Measurements from ENCODE around the gene TAF10. TPM values are rescaled to one million over a fixed set of nuclear protein-coding genes. Genes with fewer than 3 reads are reported as not detected.

TAF10 gene
- total RNA-seq, 1 donor from 2014 or later: 80.9 TPM

DNA sequence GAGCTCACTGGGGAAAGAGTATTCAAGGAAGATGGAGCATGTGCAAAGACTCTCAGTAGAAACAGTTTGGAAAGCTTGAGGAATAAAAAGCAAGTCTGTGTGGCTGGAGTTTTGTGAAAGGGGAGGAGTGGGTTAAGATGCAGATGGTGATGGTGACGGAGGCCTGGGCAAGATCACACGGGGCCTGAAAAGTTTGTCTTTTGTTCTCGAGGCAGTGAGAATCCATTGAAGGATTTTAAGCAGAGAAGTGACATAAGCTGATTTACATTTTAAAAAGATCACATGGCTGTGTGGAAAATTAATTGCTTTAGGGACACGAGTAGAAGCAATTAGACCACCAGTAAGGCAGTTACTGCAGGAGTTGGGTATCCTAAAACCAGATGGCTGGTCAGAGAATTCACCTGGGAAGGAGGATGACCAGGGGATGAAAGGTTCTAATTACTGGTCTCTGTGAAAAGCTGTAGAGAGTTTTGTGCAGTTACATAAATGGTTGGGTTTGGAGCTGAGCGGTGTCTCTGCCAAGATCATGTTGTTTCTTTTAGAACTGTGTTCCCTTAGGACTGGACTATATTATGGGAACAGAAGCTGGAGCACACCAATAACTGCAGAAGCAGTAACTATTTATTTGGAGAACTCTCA lies 15.7 kb downstream of the TAF10 start:
- H3K36me3 Mint-ChIP-seq (ENCODE audit: low read depth): peaks cover 28% of the 10 kb centered on the region
- no peaks in the 10 kb centered on the region for H3K9me3 Mint-ChIP-seq (ENCODE audit: low read depth)
- no peak overlapping the region for H3K4me3 Mint-ChIP-seq (ENCODE audit: unreplicated experiment)
- no peaks in the 10 kb centered on the region for H3K27me3 Mint-ChIP-seq (ENCODE audit: low read depth)
- DNase-seq (ENCODE audit: low spot score): no peak
- H3K4me1 Mint-ChIP-seq (ENCODE audit: low read depth): peaks cover 11% of the 10 kb centered on the region
- H3K27ac Mint-ChIP-seq (ENCODE audit: unreplicated experiment): no peak overlapping the region
- TF ChIP-seq, protein P1, sequence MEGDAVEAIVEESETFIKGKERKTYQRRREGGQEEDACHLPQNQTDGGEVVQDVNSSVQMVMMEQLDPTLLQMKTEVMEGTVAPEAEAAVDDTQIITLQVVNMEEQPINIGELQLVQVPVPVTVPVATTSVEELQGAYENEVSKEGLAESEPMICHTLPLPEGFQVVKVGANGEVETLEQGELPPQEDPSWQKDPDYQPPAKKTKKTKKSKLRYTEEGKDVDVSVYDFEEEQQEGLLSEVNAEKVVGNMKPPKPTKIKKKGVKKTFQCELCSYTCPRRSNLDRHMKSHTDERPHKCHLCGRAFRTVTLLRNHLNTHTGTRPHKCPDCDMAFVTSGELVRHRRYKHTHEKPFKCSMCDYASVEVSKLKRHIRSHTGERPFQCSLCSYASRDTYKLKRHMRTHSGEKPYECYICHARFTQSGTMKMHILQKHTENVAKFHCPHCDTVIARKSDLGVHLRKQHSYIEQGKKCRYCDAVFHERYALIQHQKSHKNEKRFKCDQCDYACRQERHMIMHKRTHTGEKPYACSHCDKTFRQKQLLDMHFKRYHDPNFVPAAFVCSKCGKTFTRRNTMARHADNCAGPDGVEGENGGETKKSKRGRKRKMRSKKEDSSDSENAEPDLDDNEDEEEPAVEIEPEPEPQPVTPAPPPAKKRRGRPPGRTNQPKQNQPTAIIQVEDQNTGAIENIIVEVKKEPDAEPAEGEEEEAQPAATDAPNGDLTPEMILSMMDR (IDR thresholded peaks at IDR 0.05): no peak

DNA sequence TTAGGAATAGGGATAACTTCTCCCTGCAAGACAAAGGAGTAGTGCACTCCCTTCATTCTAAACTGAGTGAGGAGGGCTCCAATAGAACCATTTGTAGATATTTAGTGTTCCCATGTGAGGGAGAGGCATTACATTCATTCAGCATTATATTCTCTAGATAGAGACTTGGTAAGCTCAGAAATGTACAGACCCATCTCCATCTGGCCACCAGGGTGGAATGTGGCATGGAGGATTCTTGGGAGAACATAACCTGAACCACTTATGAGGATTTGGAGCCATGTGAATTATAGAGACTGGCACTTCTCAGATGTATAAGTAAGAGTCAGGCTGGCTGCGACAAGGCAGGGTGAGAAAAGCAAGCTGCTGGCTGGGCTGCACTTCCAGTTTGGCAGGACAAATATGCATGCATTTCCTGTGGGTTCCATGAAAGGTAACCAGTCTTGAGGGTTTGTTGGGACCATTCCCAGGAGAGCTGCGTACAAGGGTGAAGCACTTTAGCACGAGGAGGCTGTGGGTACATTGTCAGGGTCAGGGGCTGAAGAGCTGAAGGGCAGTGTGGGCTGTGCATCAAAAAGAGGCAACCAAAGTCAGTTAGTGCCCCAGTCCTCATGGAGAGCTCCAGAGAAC lies 17.8 kb downstream of the TAF10 start:
- TF ChIP-seq, protein P1 (IDR thresholded peaks at IDR 0.05): no peak
- Mint-ChIP-seq H3K36me3 (ENCODE audit: low read depth) (peaks cover 22% of the 10 kb centered on the region), H3K27ac (ENCODE audit: unreplicated experiment) (no peak overlapping the region), H3K4me3 (ENCODE audit: unreplicated experiment) (no peak overlapping the region), H3K4me1 (ENCODE audit: low read depth) (peaks cover 11% of the 10 kb centered on the region), H3K9me3 (ENCODE audit: low read depth) (no peaks in the 10 kb centered on the region), H3K27me3 (ENCODE audit: low read depth) (no peaks in the 10 kb centered on the region)
- DNase-seq (ENCODE audit: low spot score): no peak

DNA sequence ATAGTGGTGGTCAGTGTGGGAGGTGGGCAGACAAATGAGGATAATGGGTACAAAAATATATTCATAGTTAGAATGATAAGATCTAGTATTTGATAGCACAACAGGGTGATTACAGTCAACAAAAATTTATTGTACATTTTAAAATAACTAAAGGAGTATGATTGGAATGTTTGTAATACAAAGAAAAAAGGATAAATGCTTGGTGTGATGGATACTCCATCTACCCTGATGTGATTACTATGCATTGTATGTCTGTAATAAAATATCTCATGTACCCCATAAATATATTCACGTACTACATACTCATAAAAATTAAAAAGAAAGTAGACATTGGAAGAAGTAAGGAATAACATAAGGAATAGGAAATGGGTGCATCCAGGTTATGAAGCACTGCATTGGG lies 24.0 kb downstream of the TAF10 start:
- H3K27ac Mint-ChIP-seq (ENCODE audit: unreplicated experiment): no peak overlapping the region
- H3K36me3 Mint-ChIP-seq (ENCODE audit: low read depth): peaks cover 18% of the 10 kb centered on the region
- H3K4me1 Mint-ChIP-seq (ENCODE audit: low read depth): no peaks in the 10 kb centered on the region
- no peaks in the 10 kb centered on the region for H3K27me3 Mint-ChIP-seq (ENCODE audit: low read depth)
- TF ChIP-seq, protein P1 (IDR thresholded peaks at IDR 0.05): no peak
- no peak overlapping the region for H3K4me3 Mint-ChIP-seq (ENCODE audit: unreplicated experiment)
- no peak for DNase-seq (ENCODE audit: low spot score)
- peaks cover 21% of the 10 kb centered on the region for H3K9me3 Mint-ChIP-seq (ENCODE audit: low read depth)

DNA sequence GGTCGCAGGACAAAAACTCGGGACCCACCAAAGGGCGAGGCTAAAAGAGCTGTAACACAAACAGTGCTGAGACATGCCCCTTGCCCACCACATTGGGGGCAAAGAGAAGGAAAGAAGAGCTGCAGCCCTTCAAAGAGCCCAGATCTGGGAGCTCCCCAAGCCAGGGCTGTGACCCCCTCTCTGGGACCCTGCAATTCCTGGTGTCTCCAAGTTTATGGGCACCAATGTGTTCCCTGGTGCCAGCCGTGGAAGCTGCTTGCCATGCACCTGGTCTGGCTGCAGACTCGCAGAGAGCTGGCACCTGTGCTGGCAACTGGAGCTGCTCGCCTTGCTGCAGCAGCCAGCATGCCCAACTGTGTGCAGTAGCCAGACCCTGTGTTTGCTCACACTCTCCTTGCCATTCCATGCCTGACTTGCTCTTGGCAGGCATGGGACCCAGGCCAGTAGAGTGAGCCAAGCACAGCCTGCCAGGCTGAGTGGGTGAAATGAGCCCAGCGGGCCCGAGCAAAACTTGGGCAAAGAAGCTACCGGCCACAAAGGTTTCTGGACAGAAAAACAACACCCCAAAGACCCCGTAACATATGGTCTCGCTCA lies 24.6 kb downstream of the TAF10 start:
- Mint-ChIP-seq H3K27me3 (ENCODE audit: low read depth) (no peaks in the 10 kb centered on the region), H3K4me3 (ENCODE audit: unreplicated experiment) (no peak overlapping the region), H3K36me3 (ENCODE audit: low read depth) (peaks cover 20% of the 10 kb centered on the region), H3K9me3 (ENCODE audit: low read depth) (peaks cover 26% of the 10 kb centered on the region), H3K27ac (ENCODE audit: unreplicated experiment) (no peak overlapping the region), H3K4me1 (ENCODE audit: low read depth) (no peaks in the 10 kb centered on the region)
- TF ChIP-seq, protein P1 (IDR thresholded peaks at IDR 0.05): no peak
- DNase-seq (ENCODE audit: low spot score): no peak

DNA sequence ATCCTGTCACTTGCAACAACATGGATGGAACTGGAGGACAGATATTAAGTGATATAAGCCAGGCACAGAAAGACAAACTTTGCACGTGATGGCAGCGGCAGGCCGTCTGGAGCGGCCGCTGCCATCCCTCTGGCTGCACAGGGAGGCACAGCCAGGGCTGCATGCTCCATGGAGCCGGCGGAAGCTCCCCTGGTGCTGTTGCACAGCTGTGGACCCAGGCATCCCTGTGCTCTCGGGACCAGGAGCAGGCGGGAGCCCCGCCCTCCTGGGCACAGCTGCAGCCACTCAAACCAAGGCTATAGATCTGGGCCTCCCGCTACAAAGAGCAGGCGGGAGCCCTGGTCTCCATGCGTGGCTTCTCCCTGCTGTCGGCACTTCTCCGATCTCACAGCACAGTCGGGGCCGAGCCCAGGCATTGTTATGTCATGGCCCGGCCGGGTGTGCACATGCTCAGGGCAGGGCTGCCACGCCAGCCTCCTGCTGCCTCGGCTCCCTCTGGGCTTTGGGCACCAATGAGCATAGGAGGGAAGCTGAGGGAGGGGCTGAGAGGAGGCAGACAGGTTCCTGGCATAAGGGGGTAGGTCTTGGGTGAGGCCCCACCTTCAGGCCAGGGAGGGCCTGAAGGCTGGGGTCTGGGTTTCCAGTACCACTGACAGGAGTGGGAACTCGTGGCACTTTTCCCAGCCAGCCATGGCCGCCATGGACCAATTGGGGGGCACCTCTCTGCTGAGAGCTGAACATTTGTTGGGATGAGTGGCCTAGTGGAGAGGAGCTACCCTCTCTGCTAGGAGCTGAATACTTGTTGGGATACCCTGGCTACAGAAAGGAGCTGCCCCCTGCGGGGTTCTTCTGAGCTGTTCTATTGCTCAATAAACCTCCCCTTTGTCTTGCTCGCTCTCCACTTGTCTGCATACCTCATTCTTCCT lies 25.3 kb downstream of the TAF10 start:
- TF ChIP-seq, protein P1 (IDR thresholded peaks at IDR 0.05): no peak
- no peaks in the 10 kb centered on the region for H3K4me1 Mint-ChIP-seq (ENCODE audit: low read depth)
- H3K4me3 Mint-ChIP-seq (ENCODE audit: unreplicated experiment): no peak overlapping the region
- DNase-seq (ENCODE audit: low spot score): no peak
- H3K27me3 Mint-ChIP-seq (ENCODE audit: low read depth): no peaks in the 10 kb centered on the region
- H3K9me3 Mint-ChIP-seq (ENCODE audit: low read depth): peaks cover 26% of the 10 kb centered on the region
- H3K36me3 Mint-ChIP-seq (ENCODE audit: low read depth): peaks cover 19% of the 10 kb centered on the region
- no peak overlapping the region for H3K27ac Mint-ChIP-seq (ENCODE audit: unreplicated experiment)

Data from chondrocyte (in vitro differentiated cells).